ENCODE measurements around the gene KIF5A.

KIF5A gene

DNA sequence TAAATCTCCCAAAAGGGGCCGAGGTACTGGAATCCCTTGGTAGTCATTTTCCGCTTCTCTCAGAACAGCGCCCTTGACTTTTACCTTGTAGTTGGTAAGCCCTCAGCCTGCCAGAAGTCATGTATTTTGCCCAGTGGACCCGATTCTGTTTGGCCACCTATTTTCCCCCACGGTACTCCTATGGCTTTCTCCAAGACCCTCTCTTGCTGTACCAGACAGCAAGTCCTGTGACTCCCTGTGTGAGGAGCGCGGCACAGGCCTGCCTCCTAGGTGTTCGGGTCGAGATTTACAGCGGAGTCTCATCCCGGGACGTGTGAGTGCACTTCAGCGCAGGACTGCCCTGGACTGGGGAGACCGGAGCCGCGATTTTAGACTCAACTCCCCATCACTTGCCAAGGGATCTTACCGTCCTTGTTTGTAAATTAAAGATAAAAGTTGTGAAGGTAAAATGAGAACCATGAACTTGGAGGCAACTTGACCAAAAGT, 28.3 kb upstream of the KIF5A start:
- peak overlapping the region; percentile 73 for H3K4me2 ChIP-seq (ENCODE audit: low read length)
- H3F3A ChIP-seq (ENCODE audit: insufficient read depth, low read length): 0 out of 2 replicates have a peak, but pooled peaks cover 7% of the 10 kb centered on the region
- no peak for TF ChIP-seq EZH2 (IDR thresholded peaks at IDR 0.05; ENCODE audit: borderline replicate concordance, low read length)
- TF ChIP-seq, protein P1, sequence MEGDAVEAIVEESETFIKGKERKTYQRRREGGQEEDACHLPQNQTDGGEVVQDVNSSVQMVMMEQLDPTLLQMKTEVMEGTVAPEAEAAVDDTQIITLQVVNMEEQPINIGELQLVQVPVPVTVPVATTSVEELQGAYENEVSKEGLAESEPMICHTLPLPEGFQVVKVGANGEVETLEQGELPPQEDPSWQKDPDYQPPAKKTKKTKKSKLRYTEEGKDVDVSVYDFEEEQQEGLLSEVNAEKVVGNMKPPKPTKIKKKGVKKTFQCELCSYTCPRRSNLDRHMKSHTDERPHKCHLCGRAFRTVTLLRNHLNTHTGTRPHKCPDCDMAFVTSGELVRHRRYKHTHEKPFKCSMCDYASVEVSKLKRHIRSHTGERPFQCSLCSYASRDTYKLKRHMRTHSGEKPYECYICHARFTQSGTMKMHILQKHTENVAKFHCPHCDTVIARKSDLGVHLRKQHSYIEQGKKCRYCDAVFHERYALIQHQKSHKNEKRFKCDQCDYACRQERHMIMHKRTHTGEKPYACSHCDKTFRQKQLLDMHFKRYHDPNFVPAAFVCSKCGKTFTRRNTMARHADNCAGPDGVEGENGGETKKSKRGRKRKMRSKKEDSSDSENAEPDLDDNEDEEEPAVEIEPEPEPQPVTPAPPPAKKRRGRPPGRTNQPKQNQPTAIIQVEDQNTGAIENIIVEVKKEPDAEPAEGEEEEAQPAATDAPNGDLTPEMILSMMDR (IDR thresholded peaks at IDR 0.05; ENCODE audit: low read length): no peak
- no peaks in the 10 kb centered on the region for H3K9me2 ChIP-seq (ENCODE audit: low read depth, low read length)
- H3K27ac ChIP-seq (ENCODE audit: low read depth, low read length, poor library complexity, severe bottlenecking): peak overlapping the region; percentile 99
- H3K4me1 ChIP-seq (ENCODE audit: insufficient read depth, low read length, severe bottlenecking): peaks cover 53% of the 10 kb centered on the region
- H3K9ac ChIP-seq (ENCODE audit: low read length): peak overlapping the region; percentile 91
- H3K36me3 ChIP-seq (ENCODE audit: insufficient read depth, low read length): peaks cover 42% of the 10 kb centered on the region
- H3K4me3 ChIP-seq (ENCODE audit: low read depth, low read length, poor library complexity, severe bottlenecking): peak overlapping the region; percentile 75
- no peaks in the 10 kb centered on the region for H3K27me3 ChIP-seq (ENCODE audit: insufficient read depth, low read length)
- no peaks in the 10 kb centered on the region for H3K9me3 ChIP-seq (ENCODE audit: low read length)
- peaks cover 11% of the 10 kb centered on the region for H3K79me2 ChIP-seq (ENCODE audit: insufficient read depth, low read length)
- H4K20me1 ChIP-seq (ENCODE audit: insufficient read depth, low read length): no peaks in the 10 kb centered on the region
- no peak overlapping the region for H2AFZ ChIP-seq (ENCODE audit: low read length)

- TF ChIP-seq, protein P1 (IDR thresholded peaks at IDR 0.05; ENCODE audit: low read length): peak; percentile 29; the same call in 1 of the 2 replicates
- TF ChIP-seq EZH2 (IDR thresholded peaks at IDR 0.05; ENCODE audit: borderline replicate concordance, low read length): no peak
- Histone ChIP-seq H3K27ac (ENCODE audit: low read depth, low read length, poor library complexity, severe bottlenecking) (peak within 1 kb of the TSS; percentile 99), H3K9me2 (ENCODE audit: low read depth, low read length) (no peaks in the 10 kb centered on the region), H3K79me2 (ENCODE audit: insufficient read depth, low read length) (peaks cover 11% of the 10 kb centered on the region), H3K9me3 (ENCODE audit: low read length) (no peaks in the 10 kb centered on the region), H3K27me3 (ENCODE audit: insufficient read depth, low read length) (no peaks in the 10 kb centered on the region), H3K9ac (ENCODE audit: low read length) (peak within 1 kb of the TSS; percentile 91), H2AFZ (ENCODE audit: low read length) (no peak within 1 kb of the TSS), H3K4me3 (ENCODE audit: low read depth, low read length, poor library complexity, severe bottlenecking) (peak within 1 kb of the TSS; percentile 75), H4K20me1 (ENCODE audit: insufficient read depth, low read length) (no peaks in the 10 kb centered on the region), H3K4me1 (ENCODE audit: insufficient read depth, low read length, severe bottlenecking) (peaks cover 53% of the 10 kb centered on the region), H3K36me3 (ENCODE audit: insufficient read depth, low read length) (peaks cover 42% of the 10 kb centered on the region), H3K4me2 (ENCODE audit: low read length) (peak within 1 kb of the TSS; percentile 93), H3F3A (ENCODE audit: insufficient read depth, low read length) (0 out of 2 replicates have a peak, but pooled peaks cover 7% of the 10 kb centered on the region)
Observed at GRCh38 chr12:57522011-57522886, 27.6 kb upstream of the KIF5A start, which contains the start of gene MBD6. TSS of gene MBD6 (plus strand) at chr12:57522824. CDS start at chr12:57524304, 1,480 bp downstream.

- Histone ChIP-seq H3K9me3 (ENCODE audit: low read length) (no peaks in the 10 kb centered on the region), H3K4me1 (ENCODE audit: insufficient read depth, low read length, severe bottlenecking) (peaks cover 52% of the 10 kb centered on the region), H3K4me3 (ENCODE audit: low read depth, low read length, poor library complexity, severe bottlenecking) (peak overlapping the region; percentile 75), H4K20me1 (ENCODE audit: insufficient read depth, low read length) (no peaks in the 10 kb centered on the region), H3K27ac (ENCODE audit: low read depth, low read length, poor library complexity, severe bottlenecking) (peak overlapping the region; percentile 85), H3K36me3 (ENCODE audit: insufficient read depth, low read length) (peaks cover 43% of the 10 kb centered on the region), H2AFZ (ENCODE audit: low read length) (no peak overlapping the region), H3K9me2 (ENCODE audit: low read depth, low read length) (no peaks in the 10 kb centered on the region), H3K4me2 (ENCODE audit: low read length) (peak overlapping the region; percentile 93), H3F3A (ENCODE audit: insufficient read depth, low read length) (0 out of 2 replicates have a peak, but pooled peaks cover 7% of the 10 kb centered on the region), H3K9ac (ENCODE audit: low read length) (peak overlapping the region; percentile 83), H3K27me3 (ENCODE audit: insufficient read depth, low read length) (no peaks in the 10 kb centered on the region), H3K79me2 (ENCODE audit: insufficient read depth, low read length) (peaks cover 11% of the 10 kb centered on the region)
- TF ChIP-seq EZH2 (IDR thresholded peaks at IDR 0.05; ENCODE audit: borderline replicate concordance, low read length): no peak
- TF ChIP-seq, protein P1 (IDR thresholded peaks at IDR 0.05; ENCODE audit: low read length): no peak
Observed at GRCh38 chr12:57522887-57523705, 26.7 kb upstream of the KIF5A start.

Measured in OCI-LY1 (cell line).